ENCODE results near the gene LIMS1.

DNA sequence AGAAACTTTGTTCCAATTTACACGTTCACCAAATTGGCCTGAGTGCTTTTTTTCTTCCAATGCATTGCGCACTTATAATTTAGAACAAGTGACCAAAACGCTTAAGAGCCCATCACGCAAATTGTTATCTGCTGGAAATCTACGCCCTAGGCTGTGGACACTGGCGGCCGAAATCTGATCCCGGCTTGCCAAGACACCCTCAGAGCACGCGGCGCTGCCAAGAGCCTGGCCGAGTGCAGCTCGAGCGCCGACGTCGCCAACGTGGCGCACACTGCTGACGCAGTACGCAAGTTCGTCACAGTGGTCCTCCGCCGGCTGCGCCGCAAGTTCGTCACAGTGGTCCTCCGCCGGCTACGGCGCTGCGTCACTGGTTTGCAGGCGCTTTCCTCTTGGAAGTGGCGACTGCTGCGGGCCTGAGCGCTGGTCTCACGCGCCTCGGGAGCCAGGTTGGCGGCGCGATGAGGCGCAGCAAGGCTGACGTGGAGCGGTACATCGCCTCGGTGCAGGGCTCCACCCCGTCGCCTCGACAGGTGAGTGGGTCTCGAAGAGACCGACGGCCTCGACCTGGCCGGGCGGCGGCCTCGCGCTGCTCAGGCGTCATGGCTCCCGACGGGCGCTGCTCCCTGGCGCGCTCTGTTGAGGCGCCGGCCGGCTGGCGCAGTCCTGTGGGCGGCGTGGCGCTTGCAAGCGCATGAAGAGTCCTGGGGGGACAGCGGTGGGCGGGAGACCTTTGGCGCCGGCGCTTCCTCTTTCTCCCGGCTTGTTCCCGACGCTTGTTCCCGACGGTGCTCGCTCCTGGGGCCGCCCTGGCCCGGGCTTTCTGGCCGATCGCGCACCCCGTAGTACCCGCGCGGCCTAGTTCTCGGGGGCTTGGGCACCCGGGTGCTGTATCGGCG lies 185.1 kb downstream of the LIMS1 start, which contains the start of gene RANBP2:
- TF ChIP-seq, protein P1, sequence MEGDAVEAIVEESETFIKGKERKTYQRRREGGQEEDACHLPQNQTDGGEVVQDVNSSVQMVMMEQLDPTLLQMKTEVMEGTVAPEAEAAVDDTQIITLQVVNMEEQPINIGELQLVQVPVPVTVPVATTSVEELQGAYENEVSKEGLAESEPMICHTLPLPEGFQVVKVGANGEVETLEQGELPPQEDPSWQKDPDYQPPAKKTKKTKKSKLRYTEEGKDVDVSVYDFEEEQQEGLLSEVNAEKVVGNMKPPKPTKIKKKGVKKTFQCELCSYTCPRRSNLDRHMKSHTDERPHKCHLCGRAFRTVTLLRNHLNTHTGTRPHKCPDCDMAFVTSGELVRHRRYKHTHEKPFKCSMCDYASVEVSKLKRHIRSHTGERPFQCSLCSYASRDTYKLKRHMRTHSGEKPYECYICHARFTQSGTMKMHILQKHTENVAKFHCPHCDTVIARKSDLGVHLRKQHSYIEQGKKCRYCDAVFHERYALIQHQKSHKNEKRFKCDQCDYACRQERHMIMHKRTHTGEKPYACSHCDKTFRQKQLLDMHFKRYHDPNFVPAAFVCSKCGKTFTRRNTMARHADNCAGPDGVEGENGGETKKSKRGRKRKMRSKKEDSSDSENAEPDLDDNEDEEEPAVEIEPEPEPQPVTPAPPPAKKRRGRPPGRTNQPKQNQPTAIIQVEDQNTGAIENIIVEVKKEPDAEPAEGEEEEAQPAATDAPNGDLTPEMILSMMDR (IDR thresholded peaks at IDR 0.05 in 8 of 11, conservative IDR thresholded peaks at IDR 0.05 in 3 of 11): peak in 1 of 11 experiments; percentile 11
- TF ChIP-seq POLR2AphosphoS5 (IDR thresholded peaks at IDR 0.05): peak; percentile 99 to 100 (median 99)
- peak in 2 of 3 donors; percentile 67 to 89 for TF ChIP-seq POLR2A (IDR thresholded peaks at IDR 0.05)
